Activated CD8-positive, alpha-beta T cell treated with anti-CD3 and anti-CD28 coated beads for 36 hours (primary cell): ENCODE data around the gene PRKAG2. TPM values are rescaled to one million over a fixed set of nuclear protein-coding genes. Genes with fewer than 3 reads are reported as not detected.

Experiments used
- ATAC-seq: fragments of 200-7000 bp; cut with Tn5 transposase; one replicate; pipeline ENCODE4 v1.10.0; 2021; ENCODE audit warnings: mild to moderate bottlenecking, moderate library complexity
- CTCF ChIA-PET: fragments of 350-600 bp; sonication (Branson Sonifier 250); formaldehyde crosslinking; loops from one replicate; lab custom pipeline; 2021; ENCODE audit warnings: antibody characterized with exemption; lab: Charles Lee
- POLR2A ChIA-PET: fragments of 350-600 bp; sonication (Branson Sonifier 250); formaldehyde crosslinking; loops from one replicate; lab custom pipeline; 2021; ENCODE audit warnings: antibody characterized with exemption; lab: Charles Lee
- DNase-seq: peaks from one replicate; pipeline ENCODE4 v3.0.0-alpha.2; 2020
- H3K27ac Mint-ChIP-seq: one replicate; pipeline ENCODE4 v1.8.0; 2021; ENCODE audit warnings: mild to moderate bottlenecking, mixed read lengths
- H3K27me3 Mint-ChIP-seq: one replicate; pipeline ENCODE4 v1.8.0; 2021; ENCODE audit warnings: mixed read lengths
- H3K36me3 Mint-ChIP-seq: one replicate; pipeline ENCODE4 v1.8.0; 2021; ENCODE audit warnings: low read depth, mixed read lengths
- H3K4me1 Mint-ChIP-seq: one replicate; pipeline ENCODE4 v1.8.0; 2021; ENCODE audit warnings: low read depth, mixed read lengths
- H3K4me3 Mint-ChIP-seq: one replicate; pipeline ENCODE4 v1.8.0; 2021; ENCODE audit warnings: mild to moderate bottlenecking, moderate library complexity, mixed read lengths
- H3K9me3 Mint-ChIP-seq: one replicate; pipeline ENCODE4 v1.8.0; 2021; ENCODE audit warnings: mixed read lengths
- intact Hi-C: fragments of 100-400 bp; cut with micrococcal nuclease; formaldehyde crosslinking; loops from one replicate; pipeline ENCODE4 v1.10.0; 2022
- total RNA-seq, 2 experiments: library from RNA; stranded (reverse); gene quantifications; one replicate each; pipeline ENCODE4 v1.2.3, GENCODE V29; 2021
- TF ChIP-seq, protein P1 (sequence below): fragments of 200-600 bp; IDR thresholded peaks from one replicate; pipeline ENCODE4 v1.8.0; 2022; ENCODE audit warnings: antibody characterized with exemption, mild to moderate bottlenecking

PRKAG2 gene
- total RNA-seq, 2 experiments from 2014 or later, result 17.0 to 19.2 TPM

DNA sequence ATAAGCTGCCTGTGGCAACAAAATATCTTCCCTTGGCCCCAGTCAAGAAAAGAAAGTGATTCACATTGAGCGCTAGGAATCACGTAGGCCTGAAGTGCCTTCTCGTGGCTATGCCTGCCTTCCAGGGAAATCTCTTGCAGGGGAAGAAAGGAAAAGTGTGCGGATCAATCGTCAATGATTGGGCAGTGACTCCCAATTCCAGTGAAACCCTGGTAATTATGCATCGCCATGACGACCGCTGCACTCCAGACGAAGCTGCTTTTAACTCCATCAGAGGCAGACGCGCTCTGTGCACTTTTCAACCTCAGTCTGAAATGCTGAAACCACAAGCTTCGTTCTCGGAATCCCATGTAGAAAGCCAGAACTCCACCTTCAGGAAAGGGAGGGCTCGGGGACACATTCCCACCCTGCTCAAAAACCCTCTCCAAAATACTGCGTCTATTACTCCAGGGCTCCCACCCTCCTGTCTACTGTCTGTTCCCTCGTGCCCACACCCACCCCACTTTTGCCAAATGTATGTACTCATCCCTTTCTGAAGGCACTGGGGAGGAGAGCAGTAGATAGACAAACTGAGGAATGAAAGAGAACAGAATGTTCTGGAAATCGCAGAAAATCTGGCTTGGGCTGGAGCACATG lies 24.2 kb upstream of the PRKAG2 start:
- H3K27me3 Mint-ChIP-seq, result peaks cover 11% of the 10 kb centered on the region
- no peaks in the 10 kb centered on the region for H3K4me1 Mint-ChIP-seq
- TF ChIP-seq, protein P1, sequence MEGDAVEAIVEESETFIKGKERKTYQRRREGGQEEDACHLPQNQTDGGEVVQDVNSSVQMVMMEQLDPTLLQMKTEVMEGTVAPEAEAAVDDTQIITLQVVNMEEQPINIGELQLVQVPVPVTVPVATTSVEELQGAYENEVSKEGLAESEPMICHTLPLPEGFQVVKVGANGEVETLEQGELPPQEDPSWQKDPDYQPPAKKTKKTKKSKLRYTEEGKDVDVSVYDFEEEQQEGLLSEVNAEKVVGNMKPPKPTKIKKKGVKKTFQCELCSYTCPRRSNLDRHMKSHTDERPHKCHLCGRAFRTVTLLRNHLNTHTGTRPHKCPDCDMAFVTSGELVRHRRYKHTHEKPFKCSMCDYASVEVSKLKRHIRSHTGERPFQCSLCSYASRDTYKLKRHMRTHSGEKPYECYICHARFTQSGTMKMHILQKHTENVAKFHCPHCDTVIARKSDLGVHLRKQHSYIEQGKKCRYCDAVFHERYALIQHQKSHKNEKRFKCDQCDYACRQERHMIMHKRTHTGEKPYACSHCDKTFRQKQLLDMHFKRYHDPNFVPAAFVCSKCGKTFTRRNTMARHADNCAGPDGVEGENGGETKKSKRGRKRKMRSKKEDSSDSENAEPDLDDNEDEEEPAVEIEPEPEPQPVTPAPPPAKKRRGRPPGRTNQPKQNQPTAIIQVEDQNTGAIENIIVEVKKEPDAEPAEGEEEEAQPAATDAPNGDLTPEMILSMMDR, result no peak
- ATAC-seq, result no peak
- no peak for DNase-seq
- ChIA-PET CTCF (interaction anchor here (0.9 kb wide), 1 partner anchor 23 kb away, joined by 3 read pairs; no protein-coding TSS in a partner anchor), POLR2A (no interaction called here)
- H3K36me3 Mint-ChIP-seq, result no peaks in the 10 kb centered on the region
- H3K9me3 Mint-ChIP-seq, result no peaks in the 10 kb centered on the region
- H3K27ac Mint-ChIP-seq, result no peak overlapping the region
- intact Hi-C loops, result no loop called here
- no peak overlapping the region for H3K4me3 Mint-ChIP-seq

DNA sequence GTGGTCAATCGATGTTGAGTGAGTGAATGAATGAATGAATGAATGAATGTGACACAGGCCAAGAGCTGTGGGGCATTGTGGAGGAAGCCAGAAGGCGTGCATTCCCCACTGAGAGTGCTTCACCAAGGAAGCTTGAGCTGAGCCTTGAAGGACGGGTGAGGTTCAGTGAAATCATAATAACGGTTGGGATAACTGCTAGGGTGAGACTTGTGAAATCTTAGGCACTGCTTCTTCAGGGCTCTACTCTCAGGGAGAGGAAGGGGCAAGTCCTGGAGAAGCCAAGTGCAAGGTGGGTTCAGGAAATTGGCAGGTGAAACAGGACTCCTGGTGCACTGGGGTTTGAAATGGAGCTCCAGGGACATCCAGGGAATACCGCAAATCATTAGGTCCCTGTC lies 23.7 kb upstream of the PRKAG2 start:
- Mint-ChIP-seq H3K36me3 (no peaks in the 10 kb centered on the region), H3K4me1 (no peaks in the 10 kb centered on the region), H3K9me3 (no peaks in the 10 kb centered on the region), H3K27ac (no peak overlapping the region), H3K4me3 (no peak overlapping the region), H3K27me3 (peaks cover 11% of the 10 kb centered on the region)
- TF ChIP-seq, protein P1, result no peak
- ChIA-PET CTCF (no interaction called here), POLR2A (no interaction called here)
- no peak for DNase-seq
- intact Hi-C loops, result no loop called here
- ATAC-seq, result no peak

DNA sequence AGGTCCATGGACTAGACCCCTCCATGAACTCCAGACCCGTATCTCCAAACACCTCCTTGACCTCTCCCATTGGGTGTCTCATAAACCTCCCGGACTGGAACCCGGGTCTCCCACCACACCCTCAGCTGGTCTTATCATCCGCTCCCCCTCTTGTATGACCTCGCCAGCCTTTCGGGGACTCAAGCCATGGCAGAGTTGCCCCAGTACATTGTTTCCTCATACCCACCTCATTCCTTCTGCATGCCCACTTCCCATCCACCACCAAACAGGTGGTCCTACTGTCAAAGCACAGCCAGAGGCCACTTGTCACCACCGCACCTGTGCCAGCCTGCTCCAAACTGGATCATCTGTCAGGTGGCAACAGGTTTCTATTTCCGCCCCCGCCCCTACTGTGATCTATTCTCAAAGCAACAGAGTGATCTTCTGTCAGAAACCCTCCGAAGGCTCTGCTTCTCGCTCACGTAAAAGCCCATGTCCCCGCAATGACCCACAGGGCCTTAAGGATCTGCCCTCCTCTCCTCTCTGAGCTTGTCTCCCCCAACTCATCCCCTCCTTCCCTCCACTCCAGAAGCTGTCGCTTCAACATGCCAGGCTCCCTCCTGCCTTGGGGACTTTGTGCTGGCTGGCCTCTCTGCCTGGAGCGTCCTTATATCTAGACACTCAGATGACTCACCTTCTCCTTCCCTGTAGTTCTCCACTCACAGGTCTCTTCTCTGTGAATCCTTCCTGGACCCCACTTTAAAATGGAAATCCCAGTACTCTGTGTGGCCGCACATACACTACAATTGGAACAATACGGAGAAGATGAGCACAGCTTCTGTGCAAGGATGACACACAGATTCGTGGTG lies 22.8 kb upstream of the PRKAG2 start:
- peaks cover 11% of the 10 kb centered on the region for H3K27me3 Mint-ChIP-seq
- ChIA-PET POLR2A (no interaction called here), CTCF (no interaction called here)
- H3K27ac Mint-ChIP-seq, result no peak overlapping the region
- H3K9me3 Mint-ChIP-seq, result no peaks in the 10 kb centered on the region
- H3K4me1 Mint-ChIP-seq, result no peaks in the 10 kb centered on the region
- intact Hi-C loops, result no loop called here
- no peak for DNase-seq
- TF ChIP-seq, protein P1, result no peak
- no peak overlapping the region for H3K4me3 Mint-ChIP-seq
- ATAC-seq, result no peak
- H3K36me3 Mint-ChIP-seq, result no peaks in the 10 kb centered on the region

DNA sequence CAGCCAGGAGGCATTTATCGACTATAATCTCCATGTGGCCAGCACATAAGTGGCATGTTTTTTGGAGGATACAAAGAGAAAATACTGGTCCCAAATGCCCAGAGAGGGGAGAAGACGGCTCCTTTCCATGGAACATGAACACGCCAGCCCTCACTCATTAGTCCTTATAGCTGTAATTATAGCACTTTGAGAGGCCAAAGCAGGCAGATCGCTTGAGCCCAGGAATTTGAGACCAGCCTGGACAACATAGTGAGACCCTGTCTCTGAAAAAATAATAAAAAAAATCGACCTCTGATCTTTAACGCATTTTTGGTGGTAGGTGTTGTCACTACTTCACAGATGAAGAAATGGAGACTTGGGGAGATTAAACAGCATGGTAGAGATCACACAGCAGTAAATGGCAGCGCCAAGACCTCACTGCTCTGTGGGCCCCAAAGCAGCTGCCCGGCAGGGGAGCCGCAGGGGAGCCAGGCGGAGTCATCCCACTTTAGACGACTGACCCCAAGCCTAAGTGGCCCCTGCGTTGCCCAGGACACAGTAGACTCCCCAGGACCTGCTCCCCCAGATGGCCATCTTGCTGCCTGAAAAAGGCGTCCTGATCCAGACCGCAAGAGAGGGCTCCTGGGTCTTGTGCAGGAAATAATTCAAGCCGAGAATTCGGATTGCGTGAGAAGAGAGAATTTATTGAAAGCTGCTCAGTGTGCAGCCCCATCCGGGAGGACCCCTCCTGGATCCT lies 21.2 kb upstream of the PRKAG2 start:
- CTCF ChIA-PET, result interaction anchor here (1.0 kb wide), 1 partner anchor 115 kb away, joined by 3 read pairs; no protein-coding TSS in a partner anchor
- H3K36me3 Mint-ChIP-seq, result no peaks in the 10 kb centered on the region
- no peak overlapping the region for H3K4me3 Mint-ChIP-seq
- peaks cover 14% of the 10 kb centered on the region for H3K27me3 Mint-ChIP-seq
- no peaks in the 10 kb centered on the region for H3K4me1 Mint-ChIP-seq
- no peak overlapping the region for H3K27ac Mint-ChIP-seq
- POLR2A ChIA-PET, result no interaction called here
- no peaks in the 10 kb centered on the region for H3K9me3 Mint-ChIP-seq
- DNase-seq (no peak), ATAC-seq (no peak)
- TF ChIP-seq, protein P1, result no peak
- intact Hi-C loops, result no loop called here
